HG03460 (cell line): Measurements from ENCODE around the gene UNC5C.
A peak's percentile ranks its signal among the peaks of the same experiment; 100 is the strongest.

Source experiments
- ATAC-seq: cut with Tn5 transposase; IDR thresholded peaks from one replicate; pipeline ENCODE4 v1.9.1; 2021; ENCODE audit not compliant: unreplicated experiment

UNC5C gene

GRCh38 chr4:95360256-95360903 lies 188.4 kb downstream of the UNC5C start:
- no peak for ATAC-seq

GRCh38 chr4:95358421-95358820 lies 190.4 kb downstream of the UNC5C start:
- ATAC-seq, result no peak

- ATAC-seq, result no peak
Measured at GRCh38 chr4:95355021-95355420, 193.8 kb downstream of the UNC5C start.

GRCh38 chr4:95348418-95348817 lies 200.4 kb downstream of the UNC5C start:
- ATAC-seq, result no peak

GRCh38 chr4:95343235-95343634 lies 205.5 kb downstream of the UNC5C start:
- no peak for ATAC-seq

- ATAC-seq, result no peak
Measured at GRCh38 chr4:95340191-95340590, 208.6 kb downstream of the UNC5C start.

GRCh38 chr4:95325665-95326064 lies 223.1 kb downstream of the UNC5C start:
- ATAC-seq, result no peak

GRCh38 chr4:95319169-95319568 lies 229.6 kb downstream of the UNC5C start:
- no peak for ATAC-seq

GRCh38 chr4:95318483-95318882 lies 230.3 kb downstream of the UNC5C start:
- ATAC-seq, result no peak

GRCh38 chr4:95318044-95318443 lies 230.7 kb downstream of the UNC5C start:
- ATAC-seq, result no peak

GRCh38 chr4:95317085-95317793 lies 231.5 kb downstream of the UNC5C start:
- ATAC-seq, result no peak

GRCh38 chr4:95314573-95314972 lies 234.2 kb downstream of the UNC5C start:
- ATAC-seq, result no peak

GRCh38 chr4:95304898-95305297 lies 243.9 kb downstream of the UNC5C start:
- no peak for ATAC-seq

- ATAC-seq, result no peak
Measured at GRCh38 chr4:95300304-95300703, 248.5 kb downstream of the UNC5C start.

- ATAC-seq, result no peak
Measured at GRCh38 chr4:95296052-95296451, 252.7 kb downstream of the UNC5C start.

- ATAC-seq, result no peak
Measured at GRCh38 chr4:95295157-95295556, 253.6 kb downstream of the UNC5C start.

GRCh38 chr4:95294321-95294720 lies 254.5 kb downstream of the UNC5C start:
- no peak for ATAC-seq

- no peak for ATAC-seq
Measured at GRCh38 chr4:95293014-95293413, 255.8 kb downstream of the UNC5C start.

- no peak for ATAC-seq
Measured at GRCh38 chr4:95290702-95291101, 258.1 kb downstream of the UNC5C start.

- ATAC-seq, result peak; percentile 74
Measured at GRCh38 chr4:95289028-95289634, 259.6 kb downstream of the UNC5C start.

GRCh38 chr4:95288552-95288951 lies 260.2 kb downstream of the UNC5C start:
- ATAC-seq, result no peak

- ATAC-seq, result no peak
Measured at GRCh38 chr4:95285797-95286196, 263.0 kb downstream of the UNC5C start.
